Measurements from ENCODE around the gene ATG9B.

- TF ChIP-seq CTCF (conservative IDR thresholded peaks at IDR 0.05 in 1 of 2, IDR thresholded peaks at IDR 0.05 in 1 of 2; ENCODE audit: low read depth in 1 of 2, low read length in 2 of 2) (no peak), EZH2 (IDR thresholded peaks at IDR 0.05; ENCODE audit: low read length, missing control alignments) (no peak)
Measured at GRCh38 chr7:151064993-151065392, 40.7 kb upstream of the ATG9B start.

All from fibroblast of lung (primary cell).